ENCODE measurements around the gene FAM170B.
A peak's percentile ranks its signal among the peaks of the same experiment; 100 is the strongest.

GRCh38 chr10:49144058-49144720 lies 10.4 kb upstream of the FAM170B start:
- TF ChIP-seq MXI1 (IDR thresholded peaks at IDR 0.05; ENCODE audit: low read depth, low read length) (no peak), ZBTB33 (IDR thresholded peaks at IDR 0.05; ENCODE audit: borderline replicate concordance, low read depth) (no peak), RAD21 (IDR thresholded peaks at IDR 0.05; ENCODE audit: low read length) (no peak), CTCF (IDR thresholded peaks at IDR 0.05) (no peak), POLR2AphosphoS5 (IDR thresholded peaks at IDR 0.05; ENCODE audit: low read depth, low read length) (no peak), GATA2 (CRISPR knock-in tag; IDR thresholded peaks at IDR 0.05) (no peak; the same call in 1 of the 2 replicates), EP300 (IDR thresholded peaks at IDR 0.05; ENCODE audit: borderline replicate concordance in 1 of 2, low read depth in 1 of 2, low read length in 1 of 2) (peak in 1 of 2 experiments; percentile 68; a peak in 2 of 4 replicates), USF1 (IDR thresholded peaks at IDR 0.05; ENCODE audit: borderline replicate concordance, low read depth) (no peak)

All from SK-N-SH (cell line).